ENCODE measurements around the gene GPS1.

The GPS1 gene

DNA sequence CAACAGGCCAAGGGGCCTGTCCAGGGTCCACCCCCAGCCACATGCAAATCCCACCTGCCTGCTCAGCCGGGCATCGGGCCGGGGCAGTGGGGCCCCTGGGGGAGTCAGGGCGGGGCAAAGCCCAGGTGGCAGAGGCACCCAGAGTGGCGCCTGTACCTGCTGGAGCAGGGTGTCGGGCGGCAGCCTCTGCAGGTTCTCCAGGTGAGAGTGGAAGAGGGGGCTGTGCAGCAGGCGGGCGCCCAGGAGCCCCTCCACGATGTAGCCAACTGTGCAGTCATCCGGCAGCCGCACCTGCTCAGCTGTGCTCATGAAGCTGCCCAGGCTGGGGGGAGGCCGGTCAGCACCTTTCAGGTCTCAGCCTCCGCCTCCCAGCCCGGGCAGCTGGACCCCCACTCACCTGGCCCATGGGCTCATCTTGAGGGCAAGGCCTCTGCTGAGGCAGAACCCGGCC is 2.2 kb upstream of the GPS1 start:
- TF ChIP-seq, protein P1, sequence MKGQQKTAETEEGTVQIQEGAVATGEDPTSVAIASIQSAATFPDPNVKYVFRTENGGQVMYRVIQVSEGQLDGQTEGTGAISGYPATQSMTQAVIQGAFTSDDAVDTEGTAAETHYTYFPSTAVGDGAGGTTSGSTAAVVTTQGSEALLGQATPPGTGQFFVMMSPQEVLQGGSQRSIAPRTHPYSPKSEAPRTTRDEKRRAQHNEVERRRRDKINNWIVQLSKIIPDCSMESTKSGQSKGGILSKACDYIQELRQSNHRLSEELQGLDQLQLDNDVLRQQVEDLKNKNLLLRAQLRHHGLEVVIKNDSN (IDR thresholded peaks at IDR 0.05) = no peak
- TF ChIP-seq MAX (IDR thresholded peaks at IDR 0.05) (no peak), RAD21 (IDR thresholded peaks at IDR 0.05; ENCODE audit: low read depth) (no peak), EGR1 (IDR thresholded peaks at IDR 0.05) (no peak), TEAD4 (IDR thresholded peaks at IDR 0.05) (no peak), CREB1 (IDR thresholded peaks at IDR 0.05; ENCODE audit: low read depth) (no peak), TCF12 (IDR thresholded peaks at IDR 0.05; ENCODE audit: low read depth) (no peak), REST (IDR thresholded peaks at IDR 0.05; ENCODE audit: low read depth) (no peak), TAF1 (IDR thresholded peaks at IDR 0.05; ENCODE audit: low read depth) (no peak), YY1 (IDR thresholded peaks at IDR 0.05; ENCODE audit: low read depth) (no peak), CEBPB (IDR thresholded peaks at IDR 0.05) (no peak), FOXM1 (IDR thresholded peaks at IDR 0.05; ENCODE audit: borderline replicate concordance, low read depth) (no peak), NFIC (IDR thresholded peaks at IDR 0.05) (no peak), EP300 (IDR thresholded peaks at IDR 0.05; ENCODE audit: borderline replicate concordance) (no peak), ZBTB7A (IDR thresholded peaks at IDR 0.05; ENCODE audit: low read depth) (no peak)

DNA sequence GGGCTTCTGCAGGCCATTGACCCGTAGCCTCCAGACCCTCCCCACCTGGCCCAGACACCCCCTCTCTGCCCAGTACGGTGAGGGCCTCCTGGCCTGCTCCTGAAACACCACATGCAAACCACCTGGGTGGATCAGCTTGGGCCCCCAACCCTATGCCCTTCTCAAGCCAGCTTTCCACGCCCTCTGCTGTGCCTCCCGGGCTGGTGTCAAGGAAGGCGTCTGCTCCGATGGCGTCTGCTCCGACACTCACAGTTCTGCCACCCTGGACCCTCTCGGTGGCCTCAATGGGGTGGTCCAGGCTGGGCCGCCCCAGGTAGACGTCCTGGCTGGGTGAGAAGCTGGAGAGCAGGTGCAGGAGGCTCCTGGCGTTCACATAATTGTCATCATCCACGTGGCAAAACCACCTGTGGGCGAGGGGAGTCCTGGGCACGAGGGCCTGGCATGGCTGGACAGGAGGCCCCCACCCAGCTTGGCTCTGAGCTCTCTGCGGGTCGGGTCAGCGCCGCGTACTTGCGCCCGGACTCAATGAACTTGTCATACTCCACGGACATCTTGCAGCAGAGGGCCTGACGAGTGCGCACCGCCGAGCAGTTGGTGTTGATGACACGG is 1.4 kb upstream of the GPS1 start:
- TF ChIP-seq NFIC (IDR thresholded peaks at IDR 0.05) = no peak
- no peak for TF ChIP-seq CREB1 (IDR thresholded peaks at IDR 0.05; ENCODE audit: low read depth)
- no peak for TF ChIP-seq TAF1 (IDR thresholded peaks at IDR 0.05; ENCODE audit: low read depth)
- TF ChIP-seq EP300 (IDR thresholded peaks at IDR 0.05; ENCODE audit: borderline replicate concordance) = no peak
- no peak for TF ChIP-seq YY1 (IDR thresholded peaks at IDR 0.05; ENCODE audit: low read depth)
- no peak for TF ChIP-seq FOXM1 (IDR thresholded peaks at IDR 0.05; ENCODE audit: borderline replicate concordance, low read depth)
- TF ChIP-seq MAX (IDR thresholded peaks at IDR 0.05) = no peak
- TF ChIP-seq, protein P1 (IDR thresholded peaks at IDR 0.05) = no peak
- no peak for TF ChIP-seq EGR1 (IDR thresholded peaks at IDR 0.05)
- TF ChIP-seq TEAD4 (IDR thresholded peaks at IDR 0.05) = no peak
- no peak for TF ChIP-seq RAD21 (IDR thresholded peaks at IDR 0.05; ENCODE audit: low read depth)
- TF ChIP-seq ZBTB7A (IDR thresholded peaks at IDR 0.05; ENCODE audit: low read depth) = no peak
- no peak for TF ChIP-seq REST (IDR thresholded peaks at IDR 0.05; ENCODE audit: low read depth)
- TF ChIP-seq TCF12 (IDR thresholded peaks at IDR 0.05; ENCODE audit: low read depth) = no peak
- no peak for TF ChIP-seq CEBPB (IDR thresholded peaks at IDR 0.05)

GRCh38 chr17:82050761-82051641 is 697 bp upstream of the GPS1 start:
- TF ChIP-seq TCF12 (IDR thresholded peaks at IDR 0.05; ENCODE audit: low read depth) = no peak
- no peak for TF ChIP-seq EP300 (IDR thresholded peaks at IDR 0.05; ENCODE audit: borderline replicate concordance)
- TF ChIP-seq CEBPB (IDR thresholded peaks at IDR 0.05) = no peak
- TF ChIP-seq FOXM1 (IDR thresholded peaks at IDR 0.05; ENCODE audit: borderline replicate concordance, low read depth) = no peak
- no peak for TF ChIP-seq CREB1 (IDR thresholded peaks at IDR 0.05; ENCODE audit: low read depth)
- TF ChIP-seq ZBTB7A (IDR thresholded peaks at IDR 0.05; ENCODE audit: low read depth) = peak; percentile 87
- no peak for TF ChIP-seq TAF1 (IDR thresholded peaks at IDR 0.05; ENCODE audit: low read depth)

GRCh38 chr17:82052638-82053059 is 951 bp downstream of the GPS1 start:
- no peak for TF ChIP-seq NFIC (IDR thresholded peaks at IDR 0.05)

DNA sequence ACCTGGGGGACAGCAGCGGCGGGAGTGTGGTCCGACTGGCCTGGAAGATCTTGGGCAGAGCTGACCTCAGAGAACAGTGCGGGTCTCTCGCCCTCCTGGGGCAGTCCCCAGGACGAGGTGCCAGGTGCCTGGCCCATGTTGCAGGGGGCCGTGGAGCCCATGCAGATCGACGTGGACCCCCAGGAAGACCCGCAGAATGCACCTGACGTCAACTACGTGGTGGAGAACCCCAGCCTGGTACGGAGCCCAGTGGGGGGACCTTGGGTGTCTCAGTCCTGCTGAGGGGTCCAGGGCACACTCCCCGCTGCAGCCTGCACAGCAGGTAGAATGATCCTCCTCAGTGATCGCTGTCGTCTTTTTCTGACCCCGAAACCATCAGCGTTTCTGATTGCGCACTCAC is 1.4 kb downstream of the GPS1 start:
- no peak for TF ChIP-seq RAD21 (IDR thresholded peaks at IDR 0.05; ENCODE audit: low read depth)
- TF ChIP-seq TEAD4 (IDR thresholded peaks at IDR 0.05) = no peak
- TF ChIP-seq CEBPB (IDR thresholded peaks at IDR 0.05) = no peak
- TF ChIP-seq TCF12 (IDR thresholded peaks at IDR 0.05; ENCODE audit: low read depth) = no peak
- no peak for TF ChIP-seq MAX (IDR thresholded peaks at IDR 0.05)
- no peak for TF ChIP-seq FOXM1 (IDR thresholded peaks at IDR 0.05; ENCODE audit: borderline replicate concordance, low read depth)
- no peak for TF ChIP-seq EP300 (IDR thresholded peaks at IDR 0.05; ENCODE audit: borderline replicate concordance)
- no peak for TF ChIP-seq NFIC (IDR thresholded peaks at IDR 0.05)
- TF ChIP-seq ZBTB7A (IDR thresholded peaks at IDR 0.05; ENCODE audit: low read depth) = no peak
- TF ChIP-seq, protein P1 (IDR thresholded peaks at IDR 0.05) = no peak
- no peak for TF ChIP-seq REST (IDR thresholded peaks at IDR 0.05; ENCODE audit: low read depth)
- TF ChIP-seq YY1 (IDR thresholded peaks at IDR 0.05; ENCODE audit: low read depth) = no peak
- TF ChIP-seq EGR1 (IDR thresholded peaks at IDR 0.05) = no peak
- TF ChIP-seq CREB1 (IDR thresholded peaks at IDR 0.05; ENCODE audit: low read depth) = no peak
- no peak for TF ChIP-seq TAF1 (IDR thresholded peaks at IDR 0.05; ENCODE audit: low read depth)

Measured in Ishikawa (cell line).